SK-N-MC (cell line): Measurements from ENCODE around the gene HK1.

ENCODE experiments used
- EZH2 ChIP-seq: fragments of 200-600 bp; sonication (generic); IDR thresholded peaks from one replicate; pipeline ENCODE4 v1.6.1; 2017; ENCODE audit warnings: antibody characterized with exemption
- POLR2AphosphoS5 ChIP-seq: IDR thresholded peaks from 2 replicates; pipeline ENCODE4 v1.6.1; 2012; ENCODE audit warnings: mild to moderate bottlenecking, low read depth, low read length, borderline replicate concordance

- no peak for TF ChIP-seq POLR2AphosphoS5
- no peak for TF ChIP-seq EZH2
Observed at GRCh38 chr10:69406816-69407580, 128.7 kb downstream of the HK1 start.
